GM23338 (cell line): ENCODE measurements around the gene MALRD1. TPM values are rescaled to one million over a fixed set of nuclear protein-coding genes. Genes with fewer than 3 reads are reported as not detected.

ENCODE experiments used
- ATAC-seq: fragments of 200-7000 bp; cut with Tn5 transposase; 3 replicates; pipeline ENCODE4 v1.9.1; 2020
- DNase-seq: peaks from one replicate; pipeline ENCODE4 v3.0.0-alpha.2; 2015; ENCODE audit warnings: low spot score
- H2AFZ ChIP-seq: fragments of 200-600 bp; sonication (generic); 2 replicates; pipeline ENCODE4 v1.8.0; 2016; ENCODE audit warnings: antibody characterized with exemption, mild to moderate bottlenecking, moderate library complexity
- H3F3A ChIP-seq: fragments of 200-600 bp; sonication (generic); replicated peaks from 2 replicates; pipeline ENCODE4 v1.8.0; 2017; ENCODE audit warnings: antibody characterized with exemption, mixed run types, low read depth
- H3K27ac ChIP-seq: fragments of 200-600 bp; sonication (generic); 2 replicates; pipeline ENCODE4 v1.6.1; 2016; ENCODE audit warnings: low read depth
- H3K27me3 ChIP-seq: fragments of 200-600 bp; sonication (generic); 2 replicates; pipeline ENCODE4 v1.8.0; 2016; ENCODE audit warnings: mild to moderate bottlenecking, mixed run types, moderate library complexity; ENCODE audit not compliant: insufficient read depth
- H3K36me3 ChIP-seq: fragments of 200-600 bp; sonication (generic); 2 replicates; pipeline ENCODE4 v1.8.0; 2016; ENCODE audit warnings: mild to moderate bottlenecking; ENCODE audit not compliant: insufficient read depth
- H3K4me1 ChIP-seq: fragments of 200-600 bp; sonication (generic); 2 replicates; pipeline ENCODE4 v1.8.0; 2016; ENCODE audit warnings: mild to moderate bottlenecking, moderate library complexity; ENCODE audit not compliant: insufficient read depth
- H3K4me2 ChIP-seq: fragments of 200-600 bp; sonication (generic); 2 replicates; pipeline ENCODE4 v1.7.1; 2017; ENCODE audit warnings: mixed run types
- H3K4me3 ChIP-seq: fragments of 200-600 bp; sonication (generic); 2 replicates; pipeline ENCODE4 v1.6.1; 2016; ENCODE audit warnings: mixed run types
- H3K79me2 ChIP-seq: fragments of 200-600 bp; sonication (generic); replicated peaks from 2 replicates; pipeline ENCODE4 v1.8.0; 2017; ENCODE audit warnings: mild to moderate bottlenecking; ENCODE audit not compliant: insufficient read depth
- H3K9me2 ChIP-seq: fragments of 200-600 bp; sonication (generic); 2 replicates; pipeline ENCODE4 v1.8.0; 2017; ENCODE audit not compliant: insufficient read depth
- H4K20me1 ChIP-seq: fragments of 200-600 bp; sonication (generic); replicated peaks from 2 replicates; pipeline ENCODE4 v1.8.0; 2017; ENCODE audit warnings: mild to moderate bottlenecking; ENCODE audit not compliant: insufficient read depth
- H3K27ac Mint-ChIP-seq: 2 replicates; pipeline ENCODE4 v1.8.0; 2020; ENCODE audit warnings: inconsistent platforms, mild to moderate bottlenecking, moderate library complexity, mixed read lengths
- H3K27me3 Mint-ChIP-seq: 3 replicates; pipeline ENCODE4 v1.8.0; 2022; ENCODE audit warnings: low read depth, mild to moderate bottlenecking, moderate library complexity, mixed read lengths, inconsistent platforms; ENCODE audit not compliant: insufficient read depth, poor library complexity
- H3K36me3 Mint-ChIP-seq: 3 replicates; pipeline ENCODE4 v1.8.0; 2021; ENCODE audit warnings: low read depth, mild to moderate bottlenecking, inconsistent platforms, moderate library complexity, mixed read lengths
- H3K4me1 Mint-ChIP-seq: 3 replicates; pipeline ENCODE4 v1.8.0; 2020; ENCODE audit warnings: mild to moderate bottlenecking, inconsistent platforms, mixed read lengths
- H3K4me3 Mint-ChIP-seq: 3 replicates; pipeline ENCODE4 v1.8.0; 2021; ENCODE audit warnings: moderate library complexity, mild to moderate bottlenecking, inconsistent platforms, mixed read lengths
- H3K9me3 Mint-ChIP-seq: 3 replicates; pipeline ENCODE4 v1.8.0; 2020; ENCODE audit warnings: moderate library complexity, mild to moderate bottlenecking, inconsistent platforms, mixed read lengths
- ETS1 ChIP-seq: IDR thresholded peaks from 2 replicates; pipeline ENCODE4 v1.6.1; 2016; ENCODE audit warnings: antibody characterized with exemption
- EZH2 ChIP-seq: fragments of 200-600 bp; sonication (generic); IDR thresholded peaks from one replicate; pipeline ENCODE4 v1.8.0; 2017; ENCODE audit warnings: antibody characterized with exemption, mild to moderate bottlenecking, low read depth; ENCODE audit not compliant: unreplicated experiment
- EZH2phosphoT487 ChIP-seq: fragments of 200-600 bp; sonication (generic); IDR thresholded peaks from one replicate; pipeline ENCODE4 v1.8.1; 2018; ENCODE audit warnings: antibody characterized with exemption; ENCODE audit not compliant: unreplicated experiment
- JUNB ChIP-seq: IDR thresholded peaks from one replicate; pipeline ENCODE4 v1.6.1; 2016; ENCODE audit warnings: antibody characterized with exemption; ENCODE audit not compliant: unreplicated experiment
- NANOG ChIP-seq: IDR thresholded peaks from 2 replicates; pipeline ENCODE4 v1.6.1; 2016; ENCODE audit warnings: antibody characterized with exemption, borderline replicate concordance
- STAT1 ChIP-seq: IDR thresholded peaks from one replicate; pipeline ENCODE4 v1.6.1; 2016; ENCODE audit warnings: antibody characterized with exemption; ENCODE audit not compliant: unreplicated experiment
- ZNF114 ChIP-seq: fragments of 250-450 bp; sonication (Bioruptor Pico); IDR thresholded peaks from 2 replicates; pipeline ENCODE4 v1.5.0; 2020; ENCODE audit warnings: mild to moderate bottlenecking, moderate library complexity
- ZNF331 ChIP-seq: fragments of 250-450 bp; sonication (Bioruptor Pico); IDR thresholded peaks from 2 replicates; pipeline ENCODE4 v1.5.0; 2020; ENCODE audit warnings: low read depth, mild to moderate bottlenecking, moderate library complexity
- ZNF462 ChIP-seq: fragments of 250-450 bp; sonication (Bioruptor Pico); IDR thresholded peaks from 2 replicates; pipeline ENCODE4 v1.5.0; 2020; ENCODE audit warnings: mild to moderate bottlenecking, moderate library complexity
- polyA plus RNA-seq: library from polyadenylated mRNA; unstranded; fragments of >200 nt; fragmentation: Nextera tagmentation; extraction: Ambion mirVana; gene quantifications from 2 replicates; pipeline ENCODE4 v1.2.1, GENCODE V29; 2016
- total RNA-seq: library from RNA; depleted of rRNA; stranded (reverse); fragments of >200 nt; shearing (Covaris generic); gene quantifications from 2 replicates; pipeline ENCODE4 v1.2.3, GENCODE V29; 2014
- TF ChIP-seq, protein P1 (sequence below), 2 experiments: fragments of 200-600 bp in 1 of 2; sonication (generic) in 1 of 2; conservative IDR thresholded peaks; 2 replicates each; pipeline versions ENCODE4 v1.5.1 to v1.6.1; 2016 to 2017; ENCODE audit warnings: antibody characterized with exemption in 2 of 2, low read depth in 2 of 2, mild to moderate bottlenecking in 2 of 2, moderate library complexity in 1 of 2
- TF ChIP-seq, protein P2 (sequence below): IDR thresholded peaks from one replicate; pipeline ENCODE4 v1.6.1; 2018; ENCODE audit warnings: antibody characterized with exemption; ENCODE audit not compliant: unreplicated experiment

MALRD1 gene
- total and polyA plus RNA-seq, 2 experiments from 2014 or later = 0.42 to 1.9 TPM

DNA sequence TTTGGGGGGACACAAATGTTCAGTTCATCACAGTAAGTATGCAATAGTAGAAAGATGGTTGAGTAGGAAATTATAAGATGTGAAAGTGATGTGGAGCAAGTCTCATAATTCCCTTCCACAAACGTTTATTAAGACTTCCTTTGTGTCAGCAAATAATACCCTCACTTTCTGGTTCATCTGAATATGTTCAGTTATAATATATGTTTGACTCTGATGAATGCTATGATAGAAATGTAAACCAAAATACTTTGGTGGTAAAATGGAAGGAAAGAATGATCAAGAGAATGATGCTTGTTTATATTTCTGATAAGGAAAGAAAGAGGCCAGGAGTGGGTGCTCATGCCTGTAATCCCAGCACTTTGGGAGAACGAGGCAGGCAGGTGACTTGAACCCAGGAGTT, 655.9 kb downstream of the MALRD1 start (continued):
- TF ChIP-seq ZNF462 (no peak), STAT1 (no peak), JUNB (no peak), ZNF331 (no peak), ZNF114 (CRISPR knock-in tag) (no peak), EZH2phosphoT487 (no peak)

DNA sequence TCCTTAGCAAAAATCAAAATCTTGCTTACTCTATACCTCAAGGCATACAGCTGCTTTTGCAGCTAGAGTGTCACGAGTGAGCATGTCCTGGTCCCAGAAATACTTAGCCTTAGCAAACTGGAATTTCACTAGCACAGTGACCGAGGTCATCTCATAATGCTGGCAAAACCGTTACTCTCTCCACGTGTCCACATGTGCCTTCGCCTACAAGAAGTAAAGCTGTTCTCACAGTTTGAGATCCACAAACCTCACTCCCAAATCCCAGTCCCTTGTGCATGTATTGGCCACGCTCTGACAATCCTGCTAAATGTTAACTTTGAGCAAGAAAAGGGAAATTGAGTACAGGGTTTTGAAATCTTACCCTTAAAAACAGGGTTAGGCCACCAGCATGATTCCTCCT, 656.6 kb downstream of the MALRD1 start:
- H3K4me3 Mint-ChIP-seq = no peak overlapping the region

More for the DNA sequence above, 656.6 kb downstream of the MALRD1 start:
- H3K79me2 ChIP-seq = no peaks in the 10 kb centered on the region
- H3K27me3 Mint-ChIP-seq = peaks cover 2% of the 10 kb centered on the region
- peaks cover 4% of the 10 kb centered on the region; the same call in 2 of the 3 replicates for H3K4me1 Mint-ChIP-seq
- H3K4me1 ChIP-seq = no peaks in the 10 kb centered on the region
- H4K20me1 ChIP-seq = no peaks in the 10 kb centered on the region
- H2AFZ ChIP-seq = peak overlapping the region; percentile 47; the same call in 1 of the 2 replicates
- H3K4me2 ChIP-seq = no peak overlapping the region
- DNase-seq = no peak
- no peaks in the 10 kb centered on the region; the same call in 2 of the 3 replicates for H3K9me3 Mint-ChIP-seq
- TF ChIP-seq EZH2 (no peak), NANOG (no peak), JUNB (no peak), ETS1 (no peak), ZNF331 (no peak), STAT1 (no peak)
- TF ChIP-seq, protein P1, sequence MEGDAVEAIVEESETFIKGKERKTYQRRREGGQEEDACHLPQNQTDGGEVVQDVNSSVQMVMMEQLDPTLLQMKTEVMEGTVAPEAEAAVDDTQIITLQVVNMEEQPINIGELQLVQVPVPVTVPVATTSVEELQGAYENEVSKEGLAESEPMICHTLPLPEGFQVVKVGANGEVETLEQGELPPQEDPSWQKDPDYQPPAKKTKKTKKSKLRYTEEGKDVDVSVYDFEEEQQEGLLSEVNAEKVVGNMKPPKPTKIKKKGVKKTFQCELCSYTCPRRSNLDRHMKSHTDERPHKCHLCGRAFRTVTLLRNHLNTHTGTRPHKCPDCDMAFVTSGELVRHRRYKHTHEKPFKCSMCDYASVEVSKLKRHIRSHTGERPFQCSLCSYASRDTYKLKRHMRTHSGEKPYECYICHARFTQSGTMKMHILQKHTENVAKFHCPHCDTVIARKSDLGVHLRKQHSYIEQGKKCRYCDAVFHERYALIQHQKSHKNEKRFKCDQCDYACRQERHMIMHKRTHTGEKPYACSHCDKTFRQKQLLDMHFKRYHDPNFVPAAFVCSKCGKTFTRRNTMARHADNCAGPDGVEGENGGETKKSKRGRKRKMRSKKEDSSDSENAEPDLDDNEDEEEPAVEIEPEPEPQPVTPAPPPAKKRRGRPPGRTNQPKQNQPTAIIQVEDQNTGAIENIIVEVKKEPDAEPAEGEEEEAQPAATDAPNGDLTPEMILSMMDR (conservative IDR thresholded peaks at IDR 0.05; ENCODE audit: low read depth in 2 of 2) = no peak
- TF ChIP-seq, protein P2, sequence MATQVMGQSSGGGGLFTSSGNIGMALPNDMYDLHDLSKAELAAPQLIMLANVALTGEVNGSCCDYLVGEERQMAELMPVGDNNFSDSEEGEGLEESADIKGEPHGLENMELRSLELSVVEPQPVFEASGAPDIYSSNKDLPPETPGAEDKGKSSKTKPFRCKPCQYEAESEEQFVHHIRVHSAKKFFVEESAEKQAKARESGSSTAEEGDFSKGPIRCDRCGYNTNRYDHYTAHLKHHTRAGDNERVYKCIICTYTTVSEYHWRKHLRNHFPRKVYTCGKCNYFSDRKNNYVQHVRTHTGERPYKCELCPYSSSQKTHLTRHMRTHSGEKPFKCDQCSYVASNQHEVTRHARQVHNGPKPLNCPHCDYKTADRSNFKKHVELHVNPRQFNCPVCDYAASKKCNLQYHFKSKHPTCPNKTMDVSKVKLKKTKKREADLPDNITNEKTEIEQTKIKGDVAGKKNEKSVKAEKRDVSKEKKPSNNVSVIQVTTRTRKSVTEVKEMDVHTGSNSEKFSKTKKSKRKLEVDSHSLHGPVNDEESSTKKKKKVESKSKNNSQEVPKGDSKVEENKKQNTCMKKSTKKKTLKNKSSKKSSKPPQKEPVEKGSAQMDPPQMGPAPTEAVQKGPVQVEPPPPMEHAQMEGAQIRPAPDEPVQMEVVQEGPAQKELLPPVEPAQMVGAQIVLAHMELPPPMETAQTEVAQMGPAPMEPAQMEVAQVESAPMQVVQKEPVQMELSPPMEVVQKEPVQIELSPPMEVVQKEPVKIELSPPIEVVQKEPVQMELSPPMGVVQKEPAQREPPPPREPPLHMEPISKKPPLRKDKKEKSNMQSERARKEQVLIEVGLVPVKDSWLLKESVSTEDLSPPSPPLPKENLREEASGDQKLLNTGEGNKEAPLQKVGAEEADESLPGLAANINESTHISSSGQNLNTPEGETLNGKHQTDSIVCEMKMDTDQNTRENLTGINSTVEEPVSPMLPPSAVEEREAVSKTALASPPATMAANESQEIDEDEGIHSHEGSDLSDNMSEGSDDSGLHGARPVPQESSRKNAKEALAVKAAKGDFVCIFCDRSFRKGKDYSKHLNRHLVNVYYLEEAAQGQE = no peak
- H3F3A ChIP-seq = no peaks in the 10 kb centered on the region
- no peaks in the 10 kb centered on the region for H3K36me3 ChIP-seq
- no peak overlapping the region for H3K4me3 ChIP-seq
- no peak overlapping the region for H3K27ac Mint-ChIP-seq
- H3K9me2 ChIP-seq = 0 out of 2 replicates have a peak, but pooled peaks cover 3% of the 10 kb centered on the region
- H3K27me3 ChIP-seq = no peaks in the 10 kb centered on the region
- no peaks in the 10 kb centered on the region for H3K36me3 Mint-ChIP-seq
- no peak for ATAC-seq
- no peak overlapping the region for H3K27ac ChIP-seq
